HG03108 (cell line): ENCODE measurements around the gene EGLN2.
"Not testable (repeated sequence)": the region's sequence is repeated elsewhere in the genome, so short reads cannot be mapped to it uniquely, and the experiment has no call there.

Source experiments
- ATAC-seq: cut with Tn5 transposase; IDR thresholded peaks from one replicate; pipeline ENCODE4 v1.9.1; 2021; ENCODE audit warnings: moderate library complexity; ENCODE audit not compliant: unreplicated experiment

The EGLN2 gene

DNA sequence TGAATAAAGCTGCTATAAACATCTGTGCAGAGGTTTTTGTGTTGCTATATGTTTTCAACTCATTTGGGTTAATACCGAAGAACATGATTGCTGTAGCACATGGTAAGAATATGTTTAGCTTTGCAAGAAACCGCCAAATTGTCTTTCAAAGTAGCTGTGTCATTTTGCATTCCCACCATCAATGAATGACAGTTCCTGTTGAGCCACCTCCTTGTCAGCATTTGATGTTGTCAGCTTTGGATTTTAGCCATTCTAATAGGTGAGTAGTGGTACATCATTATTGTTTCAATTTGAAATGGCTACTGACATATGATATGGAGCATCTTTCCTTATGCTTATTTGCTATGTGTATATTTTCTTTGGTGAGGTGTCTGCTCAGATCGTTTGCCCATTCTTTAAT lies 43.0 kb downstream of the EGLN2 start:
- ATAC-seq = not testable (repeated sequence)

DNA sequence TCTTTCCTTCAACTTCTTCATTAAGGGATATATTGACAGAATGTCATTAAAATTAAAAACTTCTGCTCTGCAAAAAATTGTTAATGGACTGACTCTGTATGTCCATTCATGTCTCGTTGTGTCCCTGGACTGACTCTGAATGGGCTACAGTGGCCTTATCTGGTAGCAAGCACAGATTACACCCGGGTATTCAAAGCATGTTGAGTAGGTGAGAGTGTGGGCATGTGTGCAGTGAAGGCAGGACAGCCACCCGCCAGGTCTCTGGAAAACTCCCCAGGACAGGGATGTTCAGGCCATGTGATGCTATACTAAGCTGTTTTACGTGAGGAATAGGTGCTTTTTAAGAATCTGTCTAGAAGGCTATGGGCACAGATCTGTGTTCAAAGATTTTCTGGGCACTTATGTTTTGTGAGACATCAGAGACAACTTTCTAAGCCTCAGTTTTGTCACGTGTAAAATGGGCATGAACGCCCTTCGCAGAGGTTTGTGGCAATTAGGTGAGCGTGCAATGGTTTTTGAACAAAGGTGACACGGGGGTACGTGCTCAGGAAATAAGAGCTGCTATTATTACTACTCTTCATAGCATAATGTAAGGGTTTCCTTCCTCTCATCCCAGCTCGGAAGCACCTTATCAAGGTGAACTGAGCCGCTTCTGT lies 44.1 kb downstream of the EGLN2 start:
- ATAC-seq = not testable (repeated sequence)

DNA sequence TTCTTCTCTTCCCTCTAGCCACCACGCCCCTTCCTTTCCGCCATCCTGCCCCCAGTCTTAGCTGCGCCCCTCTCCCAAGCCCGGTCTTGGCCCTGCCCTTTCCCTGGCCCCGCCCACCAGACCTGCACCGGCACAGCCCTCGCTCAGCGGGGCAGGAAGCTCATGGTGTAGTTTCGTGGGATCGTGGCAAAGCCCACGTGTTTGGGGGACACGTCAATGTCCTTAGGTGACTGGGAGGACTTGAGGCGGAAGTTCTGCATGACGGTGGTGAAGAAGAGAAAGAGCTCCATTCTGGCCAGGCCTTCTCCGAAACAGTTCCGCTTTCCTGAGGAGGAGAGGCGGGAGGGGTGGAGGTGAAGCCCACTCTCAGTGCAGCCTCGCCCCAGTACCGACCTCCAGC lies 44.7 kb downstream of the EGLN2 start:
- ATAC-seq = not testable (repeated sequence)

DNA sequence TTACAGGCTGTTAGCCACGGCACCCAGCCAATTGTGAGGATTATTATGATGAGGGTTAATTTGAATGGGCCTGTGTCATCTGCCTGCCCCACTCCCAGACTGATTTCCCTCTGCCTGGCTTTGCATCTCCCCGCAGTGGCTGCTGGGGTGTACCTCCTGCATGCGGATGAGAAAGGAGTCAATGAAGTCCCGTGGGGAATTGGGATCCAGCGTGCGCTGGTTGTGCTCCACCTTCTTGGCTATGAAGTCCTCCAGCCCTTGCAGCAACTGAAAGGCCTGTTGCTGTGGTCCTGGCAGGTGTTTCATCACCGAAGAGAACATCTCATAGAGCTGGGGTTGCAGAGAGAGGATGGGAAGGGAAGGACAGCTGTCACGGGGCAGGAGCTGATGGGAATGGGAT lies 47.7 kb downstream of the EGLN2 start:
- not testable (repeated sequence) for ATAC-seq

DNA sequence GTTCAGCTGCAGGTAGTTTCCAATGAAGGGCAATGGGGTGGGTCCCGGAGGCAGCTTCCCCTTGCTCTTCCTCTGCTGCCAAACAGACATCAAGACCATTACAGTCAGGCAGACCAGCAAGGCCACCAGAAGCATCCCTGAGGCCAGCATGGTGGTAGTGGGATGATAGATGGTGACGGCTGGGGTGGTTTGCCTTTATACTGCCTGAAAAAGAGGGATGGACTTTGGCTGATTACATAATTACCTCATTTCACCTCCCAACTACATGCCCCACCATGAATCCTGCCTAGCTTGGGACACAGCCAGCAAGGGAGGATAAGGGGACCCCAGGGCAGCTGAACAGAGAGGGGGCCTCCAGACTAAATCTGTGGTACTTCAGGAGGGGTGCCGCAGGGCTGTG lies 51.3 kb downstream of the EGLN2 start, which contains the start of gene CYP2A6:
TSS of gene CYP2A6 (minus strand) at position 171 of the 400 bp plus-strand sequence. CDS start at position 150, 21 bp downstream.
- not testable (repeated sequence) for ATAC-seq

DNA sequence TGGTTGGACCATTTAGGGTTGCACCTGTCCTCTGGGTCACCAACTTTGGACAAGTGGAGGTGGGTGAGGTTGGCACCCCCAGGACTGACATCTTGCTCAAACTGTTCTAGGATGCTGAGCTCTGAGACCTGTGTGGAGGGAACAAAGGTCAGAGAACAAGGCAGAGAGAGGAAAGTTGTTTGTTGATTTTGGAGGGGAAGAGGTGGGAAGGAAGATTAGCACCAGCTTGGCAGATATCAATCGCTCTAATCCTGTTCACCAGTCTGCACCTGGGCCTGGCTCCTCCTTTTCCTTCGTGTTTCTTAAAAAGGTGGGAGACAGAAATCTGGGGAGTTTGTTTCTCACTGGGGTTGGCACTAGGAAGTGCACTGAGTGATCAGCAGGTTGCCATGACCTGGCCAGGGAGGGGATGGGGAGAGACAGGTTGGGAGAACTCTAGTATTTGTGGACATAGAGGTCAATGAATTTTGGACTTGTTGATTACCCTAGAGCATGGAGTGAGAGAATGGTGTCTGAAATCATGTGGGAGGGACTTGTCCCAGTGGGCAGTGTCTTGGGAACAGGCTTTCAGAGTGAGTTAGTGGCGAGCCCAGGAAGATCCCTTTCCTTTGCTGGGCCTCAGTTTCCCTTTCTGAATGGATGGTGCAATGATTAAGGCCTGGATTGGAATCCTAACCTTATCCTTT lies 53.6 kb downstream of the EGLN2 start:
- not testable (repeated sequence) for ATAC-seq
